Body of pancreas (tissue), 4 donors: ENCODE results near the gene FBXL15. TPM values are rescaled to one million over a fixed set of nuclear protein-coding genes. Genes with fewer than 3 reads are reported as not detected.
A peak's percentile ranks its signal among the peaks of the same experiment; 100 is the strongest.

ENCODE experiments used
- ATAC-seq: fragments of 150-250 bp; one replicate; pipeline ENCODE4 v1.9.1; 2016
- DNase-seq, 4 donors: peaks; one replicate each; pipeline ENCODE4 v3.0.0-alpha.2; 2019
- H3K27ac ChIP-seq, 4 donors: fragments of 200-600 bp; sonication (generic); 1 replicate in 3 of 4; 2 replicates in 1 of 4; pipeline versions ENCODE4 v1.5.1 to v1.6.1; 2016 to 2019; ENCODE audit warnings: mild to moderate bottlenecking in 1 of 4, mixed read lengths in 1 of 4, moderate library complexity in 1 of 4
- H3K27me3 ChIP-seq, 2 donors: fragments of 200-600 bp; sonication (generic); one replicate each; pipeline ENCODE4 v1.6.0; 2016; ENCODE audit warnings: mild to moderate bottlenecking in 1 of 2
- H3K36me3 ChIP-seq, 2 donors: fragments of 200-600 bp; sonication (generic); replicated peaks in 1 of 2; 2 replicates each; pipeline ENCODE4 v1.5.1; 2016; ENCODE audit warnings: low read depth in 2 of 2; ENCODE audit not compliant: insufficient read depth in 1 of 2
- H3K4me1 ChIP-seq: fragments of 200-600 bp; sonication (generic); one replicate; pipeline ENCODE4 v1.6.0; 2016
- H3K4me3 ChIP-seq, 2 donors: fragments of 200-600 bp; sonication (generic); 1 replicate in 1 of 2; 2 replicates in 1 of 2; pipeline ENCODE4 v1.5.1; 2016 to 2019
- H3K9me3 ChIP-seq, 3 donors: fragments of 200-600 bp; sonication (generic); 1 replicate in 2 of 3; 2 replicates in 1 of 3; pipeline ENCODE4 v1.5.1; 2016
- CTCF ChIP-seq, 7 experiments: fragments of 450-650 bp in 4 of 7; fragments of 200-600 bp in 3 of 7; sonication (generic) in 3 of 7; IDR thresholded peaks; one replicate each; pipeline ENCODE4 v1.5.1; 2016 to 2019; ENCODE audit warnings: antibody characterized with exemption in 7 of 7
- POLR2A ChIP-seq, 3 donors: fragments of 450-650 bp; IDR thresholded peaks; one replicate each; pipeline ENCODE4 v1.6.1; 2016; ENCODE audit warnings: antibody characterized with exemption in 3 of 3, mild to moderate bottlenecking in 2 of 3
- WGBS, 2 donors: methylation state at CpG; one replicate each; pipeline ENCODE4 v1.1.5; 2017; 5-methylcytosine and 5-hydroxymethylcytosine counted together
- intact Hi-C: fragments of 100-400 bp; cut with DNase I; formaldehyde crosslinking; loops from one replicate; pipeline ENCODE4 v1.15.1; 2023
- total RNA-seq, 2 donors: library from RNA; depleted of rRNA; stranded (reverse); fragments of >200 nt; gene quantifications; one replicate each; pipeline ENCODE4 v1.1.0, GENCODE V29; 2016

FBXL15 gene
- total RNA-seq, 2 donors from 2014 or later, result 12.7 to 38.6 TPM

- ATAC-seq (no peak), DNase-seq (no peak)
- WGBS, 2 donors, result 67 to 69% methylated on average over 14 to 18 of the region's 20 CpGs
- Histone ChIP-seq H3K9me3 (no peaks in the 10 kb centered on the region), H3K4me3 (no peak overlapping the region), H3K4me1 (peaks cover 17% of the 10 kb centered on the region), H3K27ac (no peak overlapping the region), H3K27me3 (peaks cover 0 to 15% of the 10 kb centered on the region in 2 donors), H3K36me3 (no peaks in the 10 kb centered on the region)
- intact Hi-C loops, result no loop called here
- TF ChIP-seq POLR2A (IDR thresholded peaks at IDR 0.05), result no peak
- TF ChIP-seq CTCF (IDR thresholded peaks at IDR 0.05), result no peak
Measured at GRCh38 chr10:102416695-102417094, 3.9 kb upstream of the FBXL15 start.

GRCh38 chr10:102418622-102419268, 1.9 kb upstream of the FBXL15 start, which contains the start of gene PSD:
PSD (minus strand) TSS chr10:102418785; CDS start chr10:102417038, 1,747 bp downstream.
- H3K27ac ChIP-seq, result no peak within 1 kb of the TSS
- DNase-seq (no peak), ATAC-seq (no peak)
- H3K27me3 ChIP-seq, result no peaks in the 10 kb centered on the region
- WGBS, 2 donors, result 2 to 8% methylated on average over 8 to 44 of the region's 45 CpGs
- intact Hi-C loops, result no loop called here
- H3K9me3 ChIP-seq, result no peaks in the 10 kb centered on the region
- H3K36me3 ChIP-seq, result no peaks in the 10 kb centered on the region
- TF ChIP-seq POLR2A (IDR thresholded peaks at IDR 0.05) (no peak), CTCF (IDR thresholded peaks at IDR 0.05) (no peak)
- H3K4me3 ChIP-seq, result peak within 1 kb of the TSS; percentile 1 to 27
- peaks cover 38% of the 10 kb centered on the region for H3K4me1 ChIP-seq

GRCh38 chr10:102419269-102420180, 1.1 kb upstream of the FBXL15 start:
- peak; percentile 53 to 73 (median 66) for DNase-seq

GRCh38 chr10:102420181-102420713, 389 bp upstream of the FBXL15 start:
- ATAC-seq, result no peak
- intact Hi-C loops, result no loop called here
- Histone ChIP-seq H3K36me3 (no peaks in the 10 kb centered on the region), H3K4me1 (peaks cover 45% of the 10 kb centered on the region), H3K4me3 (peak overlapping the region; percentile 24 to 88), H3K9me3 (no peaks in the 10 kb centered on the region), H3K27ac (peak overlapping the region; percentile 83 to 96 (median 91)), H3K27me3 (no peaks in the 10 kb centered on the region)
- DNase-seq, result no peak
- WGBS, 2 donors, result 1% methylated on average over 9 to 21 of the region's 21 CpGs
- TF ChIP-seq POLR2A (IDR thresholded peaks at IDR 0.05) (no peak), CTCF (IDR thresholded peaks at IDR 0.05) (no peak)

More at GRCh38 chr10:102419269-102420180, 1.1 kb upstream of the FBXL15 start:
- peak overlapping the region; percentile 1 to 27 for H3K4me3 ChIP-seq
- H3K9me3 ChIP-seq, result no peaks in the 10 kb centered on the region
- H3K27ac ChIP-seq, result peak overlapping the region in 2 of 4 donors; percentile 95 to 96
- no peaks in the 10 kb centered on the region for H3K27me3 ChIP-seq
- TF ChIP-seq CTCF (IDR thresholded peaks at IDR 0.05) (no peak), POLR2A (IDR thresholded peaks at IDR 0.05) (peak in 1 of 3 donors; percentile 18)
- H3K4me1 ChIP-seq, result peaks cover 45% of the 10 kb centered on the region
- no peak for ATAC-seq
- no peaks in the 10 kb centered on the region for H3K36me3 ChIP-seq
- 0 to 1% methylated on average over 33 to 54 of the region's 54 CpGs for WGBS, 2 donors
- intact Hi-C loops, result no loop called here
